GM18951 (cell line): Measurements from ENCODE around the gene CAMK1D.
"Not testable (repeated sequence)": the region's sequence is repeated elsewhere in the genome, so short reads cannot be mapped to it uniquely, and the experiment has no call there.

Experiments used
- POLR2A ChIP-seq: IDR thresholded peaks from 4 replicates; pipeline ENCODE4 v1.6.1; 2011; ENCODE audit warnings: mild to moderate bottlenecking; ENCODE audit not compliant: insufficient read length, insufficient read depth; ENCODE audit errors: extremely low read depth
- in situ Hi-C: fragments of 300-500 bp; cut with MboI; formaldehyde crosslinking; loops from one replicate; pipeline ENCODE4 v1.12.0; 2022; ENCODE audit warnings: low sequenced_read_pairs, mixed read lengths, inconsistent platforms; ENCODE audit not compliant: unreplicated experiment

Gene CAMK1D

GRCh38 chr10:12843296-12843945 is 494.1 kb downstream of the CAMK1D start:
- in situ Hi-C loops, result no loop called here
- no peak for TF ChIP-seq POLR2A

- TF ChIP-seq POLR2A, result no peak
- in situ Hi-C loops, result no loop called here
Measured at GRCh38 chr10:12844811-12845483, 495.6 kb downstream of the CAMK1D start.

- in situ Hi-C loops, result no loop called here
- TF ChIP-seq POLR2A, result no peak
Measured at GRCh38 chr10:12846718-12847117, 497.4 kb downstream of the CAMK1D start.

- in situ Hi-C loops, result no loop called here
- no peak for TF ChIP-seq POLR2A
Measured at GRCh38 chr10:12847361-12847975, 498.1 kb downstream of the CAMK1D start.

- in situ Hi-C loops, result no loop called here
- TF ChIP-seq POLR2A, result no peak
Measured at GRCh38 chr10:12848439-12849173, 499.3 kb downstream of the CAMK1D start.

- no peak for TF ChIP-seq POLR2A
- in situ Hi-C loops, result no loop called here
Measured at GRCh38 chr10:12849319-12850181, 500.2 kb downstream of the CAMK1D start.

- in situ Hi-C loops, result no loop called here
Measured at GRCh38 chr10:12852687-12853086, 503.3 kb downstream of the CAMK1D start.

GRCh38 chr10:12854988-12855387 is 505.6 kb downstream of the CAMK1D start:
- no peak for TF ChIP-seq POLR2A

More at GRCh38 chr10:12852687-12853086, 503.3 kb downstream of the CAMK1D start:
- TF ChIP-seq POLR2A, result no peak

GRCh38 chr10:12862459-12862858 is 513.1 kb downstream of the CAMK1D start:
- TF ChIP-seq POLR2A, result no peak
- in situ Hi-C loops, result no loop called here

More at GRCh38 chr10:12854988-12855387, 505.6 kb downstream of the CAMK1D start:
- in situ Hi-C loops, result no loop called here

- in situ Hi-C loops, result not testable (repeated sequence)
Measured at GRCh38 chr10:12865515-12865914, 516.2 kb downstream of the CAMK1D start.

GRCh38 chr10:12868229-12868628 is 518.9 kb downstream of the CAMK1D start:
- in situ Hi-C loops, result no loop called here
- TF ChIP-seq POLR2A, result no peak

- no peak for TF ChIP-seq POLR2A
- in situ Hi-C loops, result no loop called here
Measured at GRCh38 chr10:12869427-12869826, 520.1 kb downstream of the CAMK1D start.
